Tibial nerve (tissue), 4 donors: ENCODE results near the gene NUPR1.

ENCODE experiments used
- EP300 ChIP-seq, 2 donors: sonication (generic); formaldehyde crosslinking; IDR thresholded peaks; one replicate each; pipeline ENCODE4 v1.6.1; 2017; ENCODE audit warnings: antibody characterized with exemption in 2 of 2, mild to moderate bottlenecking in 1 of 2
- POLR2A ChIP-seq, 2 donors: fragments of 450-650 bp; IDR thresholded peaks; one replicate each; pipeline ENCODE4 v1.6.1; 2017; ENCODE audit warnings: antibody characterized with exemption in 2 of 2, mild to moderate bottlenecking in 2 of 2, moderate library complexity in 2 of 2
- TF ChIP-seq, protein P1 (sequence below), 5 experiments: fragments of 200-600 bp in 3 of 5; fragments of 450-650 bp in 2 of 5; sonication (generic) in 3 of 5; IDR thresholded peaks; one replicate each; pipeline ENCODE4 v1.5.1; 2016 to 2019; ENCODE audit warnings: antibody characterized with exemption in 5 of 5, mild to moderate bottlenecking in 3 of 5, moderate library complexity in 2 of 5

DNA sequence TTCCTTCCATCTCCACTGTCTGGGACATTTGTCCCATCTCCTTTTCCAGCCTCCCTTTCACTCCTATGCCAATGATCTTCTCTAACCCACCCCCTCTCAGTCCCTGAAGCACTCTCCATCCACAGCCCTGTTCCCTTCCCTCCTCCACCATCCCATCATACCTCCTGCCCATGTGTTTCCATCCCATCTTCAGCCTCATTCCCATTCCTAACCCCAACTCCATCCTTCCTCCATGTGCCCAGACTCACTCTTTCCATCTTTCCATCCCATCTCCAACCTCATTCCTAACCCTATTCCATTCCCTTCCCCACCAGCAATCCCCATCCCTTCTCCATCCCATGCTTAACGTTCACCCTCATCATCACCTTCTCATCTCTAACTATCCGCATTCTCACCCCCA is 36.5 kb downstream of the NUPR1 start:
- TF ChIP-seq, protein P1, sequence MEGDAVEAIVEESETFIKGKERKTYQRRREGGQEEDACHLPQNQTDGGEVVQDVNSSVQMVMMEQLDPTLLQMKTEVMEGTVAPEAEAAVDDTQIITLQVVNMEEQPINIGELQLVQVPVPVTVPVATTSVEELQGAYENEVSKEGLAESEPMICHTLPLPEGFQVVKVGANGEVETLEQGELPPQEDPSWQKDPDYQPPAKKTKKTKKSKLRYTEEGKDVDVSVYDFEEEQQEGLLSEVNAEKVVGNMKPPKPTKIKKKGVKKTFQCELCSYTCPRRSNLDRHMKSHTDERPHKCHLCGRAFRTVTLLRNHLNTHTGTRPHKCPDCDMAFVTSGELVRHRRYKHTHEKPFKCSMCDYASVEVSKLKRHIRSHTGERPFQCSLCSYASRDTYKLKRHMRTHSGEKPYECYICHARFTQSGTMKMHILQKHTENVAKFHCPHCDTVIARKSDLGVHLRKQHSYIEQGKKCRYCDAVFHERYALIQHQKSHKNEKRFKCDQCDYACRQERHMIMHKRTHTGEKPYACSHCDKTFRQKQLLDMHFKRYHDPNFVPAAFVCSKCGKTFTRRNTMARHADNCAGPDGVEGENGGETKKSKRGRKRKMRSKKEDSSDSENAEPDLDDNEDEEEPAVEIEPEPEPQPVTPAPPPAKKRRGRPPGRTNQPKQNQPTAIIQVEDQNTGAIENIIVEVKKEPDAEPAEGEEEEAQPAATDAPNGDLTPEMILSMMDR (IDR thresholded peaks at IDR 0.05): no peak
- TF ChIP-seq POLR2A (IDR thresholded peaks at IDR 0.05) (no peak), EP300 (IDR thresholded peaks at IDR 0.05) (no peak)
